IMR-90 (cell line): Measurements from ENCODE around the gene FOXO6. TPM values are rescaled to one million over a fixed set of nuclear protein-coding genes. Genes with fewer than 3 reads are reported as not detected.

ENCODE experiments used
- ATAC-seq: fragments of 200-7000 bp; cut with Tn5 transposase; 2 replicates; pipeline ENCODE4 v1.9.1; 2020; ENCODE audit warnings: low read depth, mild to moderate bottlenecking, moderate library complexity
- BruUV-seq: library from RNA; stranded (reverse); fragments of 400-500 nt; replicated peaks from 2 replicates; lab custom pipeline; 2021; lab: Mats Ljungman, UMichigan
- CTCF ChIA-PET: fragments of 300-600 bp; formaldehyde crosslinking; extraction: SDS; loops from one replicate; lab custom pipeline; 2021; ENCODE audit warnings: antibody characterized with exemption; lab: Yijun Ruan, JAX
- POLR2A ChIA-PET: fragments of 300-600 bp; sonication (Branson Sonifier 250); formaldehyde crosslinking; loops from one replicate; lab custom pipeline; 2022; ENCODE audit warnings: antibody characterized with exemption; ENCODE audit not compliant: unreplicated experiment; lab: Charles Lee
- DNase-seq: peaks from one replicate; pipeline ENCODE4 v3.0.0; 2013
- H2AFZ ChIP-seq: replicated peaks from 2 replicates; pipeline ENCODE3; 2013; ENCODE audit warnings: low read length, mild to moderate bottlenecking; ENCODE audit not compliant: poor library complexity
- H2AK5ac ChIP-seq: 2 replicates; pipeline ENCODE4 v1.6.1; 2013; ENCODE audit warnings: low read depth, low read length, inconsistent platforms
- H2AK9ac ChIP-seq: replicated peaks from 2 replicates; pipeline ENCODE3; 2013; ENCODE audit warnings: mild to moderate bottlenecking, low read depth, low read length, moderate library complexity; ENCODE audit not compliant: poor library complexity
- H2BK120ac ChIP-seq: 2 replicates; pipeline ENCODE4 v1.6.1; 2013; ENCODE audit warnings: low read depth, low read length, inconsistent platforms
- H2BK15ac ChIP-seq: 3 replicates; pipeline ENCODE4 v1.6.1; 2013; ENCODE audit warnings: low read depth, low read length, inconsistent platforms
- H2BK20ac ChIP-seq: 2 replicates; pipeline ENCODE4 v1.6.1; 2013; ENCODE audit warnings: low read depth, mild to moderate bottlenecking, inconsistent platforms, low read length, moderate library complexity
- H2BK5ac ChIP-seq: 2 replicates; pipeline ENCODE4 v1.6.1; 2013; ENCODE audit warnings: mild to moderate bottlenecking, low read depth, low read length, inconsistent platforms; ENCODE audit not compliant: poor library complexity, severe bottlenecking
- H3K14ac ChIP-seq: replicated peaks from 2 replicates; pipeline ENCODE4 v1.6.1; 2013; ENCODE audit warnings: low read depth, low read length, inconsistent platforms
- H3K18ac ChIP-seq: 2 replicates; pipeline ENCODE4 v1.6.1; 2013; ENCODE audit warnings: low read depth, low read length, control low read depth
- H3K23ac ChIP-seq: 2 replicates; pipeline ENCODE4 v1.6.1; 2013; ENCODE audit warnings: low read depth, low read length, inconsistent platforms
- H3K27ac ChIP-seq: 2 replicates; pipeline ENCODE4 v1.5.1; 2013; ENCODE audit warnings: mild to moderate bottlenecking, control low read depth, low read length; ENCODE audit not compliant: insufficient read depth
- H3K27me3 ChIP-seq: 2 replicates; pipeline ENCODE4 v1.6.1; 2013; ENCODE audit warnings: low read length; ENCODE audit not compliant: control insufficient read depth, insufficient read depth
- H3K36me3 ChIP-seq: 2 replicates; pipeline ENCODE4 v1.6.1; 2013; ENCODE audit warnings: low read length, mixed read lengths; ENCODE audit not compliant: control insufficient read depth, insufficient read depth
- H3K4ac ChIP-seq: 2 replicates; pipeline ENCODE4 v1.6.1; 2013; ENCODE audit warnings: low read depth, low read length, inconsistent platforms
- H3K4me1 ChIP-seq: 2 replicates; pipeline ENCODE4 v1.6.1; 2013; ENCODE audit warnings: low read length, mixed read lengths; ENCODE audit not compliant: control insufficient read depth, insufficient read depth
- H3K4me2 ChIP-seq: 2 replicates; pipeline ENCODE4 v1.6.1; 2013; ENCODE audit warnings: low read depth, mild to moderate bottlenecking, control low read depth, low read length, moderate library complexity
- H3K4me3 ChIP-seq: 2 replicates; pipeline ENCODE4 v1.5.1; 2013; ENCODE audit warnings: low read depth, mild to moderate bottlenecking, control low read depth, low read length, moderate library complexity; ENCODE audit not compliant: insufficient read depth
- H3K56ac ChIP-seq: 2 replicates; pipeline ENCODE4 v1.6.1; 2013; ENCODE audit warnings: low read length, inconsistent platforms; ENCODE audit not compliant: insufficient read depth; ENCODE audit errors: extremely low read depth
- H3K79me1 ChIP-seq, 2 experiments: 2 replicates each; pipeline ENCODE4 v1.6.1; 2013; ENCODE audit warnings: low read length in 2 of 2, inconsistent platforms in 1 of 2, low read depth in 1 of 2
- H3K9ac ChIP-seq: 2 replicates; pipeline ENCODE4 v1.6.1; 2013; ENCODE audit warnings: low read depth, low read length, control low read depth
- H3K9me1 ChIP-seq: 2 replicates; pipeline ENCODE4 v1.6.1; 2013; ENCODE audit warnings: low read length, inconsistent platforms; ENCODE audit not compliant: insufficient read depth
- H3K9me3 ChIP-seq: 2 replicates; pipeline ENCODE4 v1.6.1; 2013; ENCODE audit warnings: low read length; ENCODE audit not compliant: control insufficient read depth, insufficient read depth
- H4K20me1 ChIP-seq: 2 replicates; pipeline ENCODE4 v1.6.1; 2013; ENCODE audit warnings: low read length, inconsistent platforms; ENCODE audit not compliant: insufficient read depth
- H4K5ac ChIP-seq: 2 replicates; pipeline ENCODE4 v1.6.1; 2013; ENCODE audit warnings: mild to moderate bottlenecking, low read depth, low read length, control low read depth
- H4K8ac ChIP-seq, 2 experiments: 2 replicates each; pipeline ENCODE4 v1.6.1; 2013; ENCODE audit warnings: low read depth in 2 of 2, low read length in 2 of 2, control low read depth in 1 of 2, inconsistent platforms in 1 of 2
- H4K91ac ChIP-seq: 2 replicates; pipeline ENCODE4 v1.6.1; 2013; ENCODE audit warnings: low read depth, low read length, inconsistent platforms; ENCODE audit not compliant: insufficient read depth
- BHLHE40 ChIP-seq: fragments of 150-350 bp; IDR thresholded peaks from 2 replicates; pipeline ENCODE4 v1.6.1; 2016; ENCODE audit warnings: mild to moderate bottlenecking, low read depth, low read length
- MXI1 ChIP-seq: IDR thresholded peaks from 2 replicates; pipeline ENCODE4 v1.6.1; 2012; ENCODE audit warnings: low read depth, mild to moderate bottlenecking, low read length, moderate library complexity, borderline replicate concordance
- NFE2L2 ChIP-seq: fragments of 150-350 bp; IDR thresholded peaks from 2 replicates; pipeline ENCODE4 v1.6.1; 2016; ENCODE audit warnings: low read depth, mild to moderate bottlenecking, low read length
- POLR2A ChIP-seq: IDR thresholded peaks from 2 replicates; pipeline ENCODE4 v1.6.1; 2012; ENCODE audit warnings: mild to moderate bottlenecking, low read depth, low read length
- RCOR1 ChIP-seq: IDR thresholded peaks from 2 replicates; pipeline ENCODE4 v1.6.1; 2012; ENCODE audit warnings: mild to moderate bottlenecking, low read length, improper control_type of control experiment; ENCODE audit not compliant: insufficient replicate concordance
- RFX5 ChIP-seq: IDR thresholded peaks from 2 replicates; pipeline ENCODE4 v1.8.0; 2012; ENCODE audit warnings: low read depth, mild to moderate bottlenecking, low read length, moderate library complexity
- WGBS, 2 experiments: methylation state at CpG; one replicate each; pipeline versions ENCODE4 v1.1.5 to v1.1.7; 2013; ENCODE audit warnings: missing lambda C conversion rate in 2 of 2; ENCODE audit not compliant: insufficient read length in 1 of 2; ENCODE audit errors: extremely low coverage in 2 of 2; 5-methylcytosine and 5-hydroxymethylcytosine counted together
- dilution Hi-C: fragments of 300-500 bp; cut with HindIII; formaldehyde crosslinking; loops from one replicate; pipeline ENCODE4 v1.14.3; 2018; ENCODE audit warnings: low sequenced_read_pairs; ENCODE audit not compliant: unreplicated experiment
- in situ Hi-C: fragments of 300-500 bp; cut with MboI; formaldehyde crosslinking; loops from 3 replicates; pipeline ENCODE4 v1.14.3; 2019; ENCODE audit warnings: low sequenced_read_pairs, inconsistent platforms, mixed read lengths
- intact Hi-C: fragments of 100-400 bp; cut with micrococcal nuclease; formaldehyde crosslinking; loops from 2 replicates; pipeline ENCODE4 v1.10.0; 2022
- polyA plus RNA-seq, 3 experiments: library from polyadenylated mRNA; depleted of rRNA; stranded (reverse); fragments of >200 nt; gene quantifications; 2 replicates each; pipeline ENCODE4 v1.2.3, GENCODE V29; 2012; ENCODE audit warnings: low replicate concordance in 1 of 3
- total RNA-seq: library from RNA; depleted of rRNA; stranded (reverse); fragments of >200 nt; gene quantifications from 2 replicates; pipeline ENCODE4 v1.2.3, GENCODE V29; 2012
- TF ChIP-seq, protein P1 (sequence below): conservative IDR thresholded peaks from 2 replicates; pipeline ENCODE4 v1.5.1; 2012; ENCODE audit warnings: mild to moderate bottlenecking, low read depth, low read length, improper control_type of control experiment

FOXO6 gene
- total and polyA plus RNA-seq, 2 of the 4 experiments (the other 2 are of a cell fraction) = not detected

DNA sequence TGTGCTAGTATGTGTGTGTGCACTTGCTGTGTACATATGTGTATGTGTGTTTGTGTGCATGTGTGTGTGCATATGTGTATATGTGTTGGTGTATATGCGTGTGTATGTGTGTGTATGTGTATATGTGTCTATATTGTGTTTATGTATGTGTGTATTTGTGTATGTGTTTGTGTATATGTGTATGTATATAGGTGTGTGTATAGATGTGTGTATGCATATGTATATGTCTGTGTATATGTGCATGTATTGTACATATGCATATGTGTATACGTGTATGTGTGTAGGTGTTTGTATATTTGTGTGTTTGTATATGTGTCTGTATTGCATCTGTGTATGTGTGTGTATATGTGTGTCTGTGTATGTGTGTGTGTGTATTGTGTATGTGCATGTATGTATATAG lies 64.1 kb downstream of the FOXO6 start:
- Histone ChIP-seq H3K4me2 (no peak overlapping the region), H3K14ac (no peak overlapping the region), H2BK5ac (peak overlapping the region; percentile 91), H3K36me3 (no peaks in the 10 kb centered on the region), H3K4me1 (no peaks in the 10 kb centered on the region), H3K9me1 (peaks cover 5% of the 10 kb centered on the region; the same call in 1 of the 2 replicates), H3K23ac (no peak overlapping the region), H3K4ac (no peak overlapping the region), H3K27ac (no peak overlapping the region), H3K9me3 (no peaks in the 10 kb centered on the region), H4K5ac (no peak overlapping the region), H3K56ac (no peak overlapping the region), H3K18ac (no peak overlapping the region), H2AK5ac (no peak overlapping the region), H4K8ac (no peak overlapping the region), H2AK9ac (no peak overlapping the region), H2BK20ac (no peak overlapping the region), H3K79me1 (no peaks in the 10 kb centered on the region), H2BK15ac (no peak overlapping the region), H2AFZ (no peak overlapping the region), H3K27me3 (peaks cover 10% of the 10 kb centered on the region; the same call in 1 of the 2 replicates), H2BK120ac (no peak overlapping the region), H3K4me3 (no peak overlapping the region), H3K9ac (no peak overlapping the region), H4K20me1 (no peaks in the 10 kb centered on the region; the same call in 1 of the 2 replicates), H4K91ac (no peak overlapping the region)
- 100% methylated on average over 2 of the region's 2 CpGs; no CpG with 5 or more reads in 1 of the 2 experiments for WGBS, 2 experiments
- ATAC-seq (no peak), DNase-seq (no peak)
- in situ Hi-C loops = no loop called here
- dilution Hi-C loops = no loop called here
- intact Hi-C loops = no loop called here
- no TSS peak for BruUV-seq
- POLR2A ChIA-PET = no interaction called here
- TF ChIP-seq RCOR1 (no peak), POLR2A (no peak), RFX5 (no peak), NFE2L2 (no peak), MXI1 (no peak), BHLHE40 (no peak)
- TF ChIP-seq, protein P1, sequence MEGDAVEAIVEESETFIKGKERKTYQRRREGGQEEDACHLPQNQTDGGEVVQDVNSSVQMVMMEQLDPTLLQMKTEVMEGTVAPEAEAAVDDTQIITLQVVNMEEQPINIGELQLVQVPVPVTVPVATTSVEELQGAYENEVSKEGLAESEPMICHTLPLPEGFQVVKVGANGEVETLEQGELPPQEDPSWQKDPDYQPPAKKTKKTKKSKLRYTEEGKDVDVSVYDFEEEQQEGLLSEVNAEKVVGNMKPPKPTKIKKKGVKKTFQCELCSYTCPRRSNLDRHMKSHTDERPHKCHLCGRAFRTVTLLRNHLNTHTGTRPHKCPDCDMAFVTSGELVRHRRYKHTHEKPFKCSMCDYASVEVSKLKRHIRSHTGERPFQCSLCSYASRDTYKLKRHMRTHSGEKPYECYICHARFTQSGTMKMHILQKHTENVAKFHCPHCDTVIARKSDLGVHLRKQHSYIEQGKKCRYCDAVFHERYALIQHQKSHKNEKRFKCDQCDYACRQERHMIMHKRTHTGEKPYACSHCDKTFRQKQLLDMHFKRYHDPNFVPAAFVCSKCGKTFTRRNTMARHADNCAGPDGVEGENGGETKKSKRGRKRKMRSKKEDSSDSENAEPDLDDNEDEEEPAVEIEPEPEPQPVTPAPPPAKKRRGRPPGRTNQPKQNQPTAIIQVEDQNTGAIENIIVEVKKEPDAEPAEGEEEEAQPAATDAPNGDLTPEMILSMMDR = no peak
- CTCF ChIA-PET = no interaction called here
